MCF 10A (cell line): Measurements from ENCODE around the gene HNRNPL. TPM values are rescaled to one million over a fixed set of nuclear protein-coding genes. Genes with fewer than 3 reads are reported as not detected.

Experiments used
- BruUV-seq: library from RNA; stranded (reverse); fragments of 400-500 nt; replicated peaks from 2 replicates; lab custom pipeline; 2021; lab: Mats Ljungman, UMichigan
- CTCF ChIA-PET: fragments of 300-600 bp; sonication (Branson Sonifier 250); formaldehyde crosslinking; extraction: SDS; loops from one replicate; lab custom pipeline; 2021; ENCODE audit warnings: antibody characterized with exemption, inconsistent platforms; lab: Yijun Ruan, JAX
- POLR2A ChIA-PET: fragments of 300-600, 350-650 bp; sonication (Branson Sonifier 250); formaldehyde crosslinking; extraction: SDS; loops from one replicate; lab custom pipeline; 2020; ENCODE audit warnings: antibody characterized with exemption, inconsistent platforms; lab: Yijun Ruan, JAX
- DNase-seq: peaks from one replicate; pipeline ENCODE4 v3.0.0-alpha.2; 2018; ENCODE audit not compliant: unreplicated experiment
- H3K27ac Mint-ChIP-seq: one replicate; pipeline ENCODE4 v1.8.0; 2022; ENCODE audit warnings: mild to moderate bottlenecking, low read depth, mixed read lengths; ENCODE audit not compliant: unreplicated experiment
- H3K27me3 Mint-ChIP-seq: one replicate; pipeline ENCODE4 v1.8.0; 2022; ENCODE audit warnings: mixed read lengths; ENCODE audit not compliant: insufficient read depth, unreplicated experiment
- H3K36me3 Mint-ChIP-seq: one replicate; pipeline ENCODE4 v1.8.0; 2022; ENCODE audit warnings: mild to moderate bottlenecking, moderate library complexity, mixed read lengths; ENCODE audit not compliant: insufficient read depth, unreplicated experiment
- H3K4me1 Mint-ChIP-seq: one replicate; pipeline ENCODE4 v1.8.0; 2022; ENCODE audit warnings: mixed read lengths; ENCODE audit not compliant: insufficient read depth, unreplicated experiment
- H3K4me3 Mint-ChIP-seq: one replicate; pipeline ENCODE4 v1.8.0; 2022; ENCODE audit warnings: mild to moderate bottlenecking, moderate library complexity, mixed read lengths; ENCODE audit not compliant: unreplicated experiment
- H3K9me3 Mint-ChIP-seq: one replicate; pipeline ENCODE4 v1.8.0; 2022; ENCODE audit warnings: mixed read lengths; ENCODE audit not compliant: unreplicated experiment
- CTCF ChIP-seq: fragments of 200-600 bp; IDR thresholded peaks from one replicate; pipeline ENCODE4 v1.8.0; 2022; ENCODE audit warnings: antibody characterized with exemption, mild to moderate bottlenecking; ENCODE audit not compliant: unreplicated experiment
- intact Hi-C: fragments of 100-400 bp; cut with micrococcal nuclease; formaldehyde crosslinking; loops from 2 replicates; pipeline ENCODE4 v1.14.1; 2022
- total RNA-seq: library from RNA; stranded (reverse); gene quantifications from 2 replicates; pipeline ENCODE4 v1.2.3, GENCODE V29; 2022

Gene HNRNPL
- total RNA-seq, 1 experiment from 2014 or later, result 421 TPM

GRCh38 chr19:38846097-38846496 lies 3.7 kb downstream of the HNRNPL start:
- Mint-ChIP-seq H3K27ac (no peak overlapping the region), H3K4me3 (no peak overlapping the region), H3K9me3 (no peaks in the 10 kb centered on the region), H3K36me3 (peaks cover 88% of the 10 kb centered on the region), H3K27me3 (no peaks in the 10 kb centered on the region), H3K4me1 (peaks cover 27% of the 10 kb centered on the region)
- no peak for DNase-seq
- CTCF ChIA-PET, result interaction anchor here (0.6 kb wide), 2 partner anchors 33 to 77 kb away, joined by 3 read pairs; no protein-coding TSS in a partner anchor
- POLR2A ChIA-PET, result no interaction called here
- intact Hi-C loops, result no loop called here
- TF ChIP-seq CTCF, result no peak
- BruUV-seq, result no TSS peak

- Mint-ChIP-seq H3K4me1 (peaks cover 27% of the 10 kb centered on the region), H3K27ac (peak overlapping the region; percentile 31), H3K27me3 (no peaks in the 10 kb centered on the region), H3K36me3 (peaks cover 94% of the 10 kb centered on the region), H3K9me3 (no peaks in the 10 kb centered on the region), H3K4me3 (no peak overlapping the region)
- no peak for TF ChIP-seq CTCF
- CTCF ChIA-PET, result interaction anchor here (0.6 kb wide), 1 partner anchor 76 kb away, joined by 3 read pairs; no protein-coding TSS in a partner anchor
- intact Hi-C loops, result no loop called here
- DNase-seq, result no peak
- POLR2A ChIA-PET, result no interaction called here
- BruUV-seq, result no TSS peak
Measured at GRCh38 chr19:38845374-38846024, 4.3 kb downstream of the HNRNPL start.

GRCh38 chr19:38844093-38844686 lies 5.6 kb downstream of the HNRNPL start:
- no peaks in the 10 kb centered on the region for H3K27me3 Mint-ChIP-seq
- peaks cover 98% of the 10 kb centered on the region for H3K36me3 Mint-ChIP-seq
- H3K4me1 Mint-ChIP-seq, result peaks cover 33% of the 10 kb centered on the region

More at GRCh38 chr19:38844093-38844686, 5.6 kb downstream of the HNRNPL start:
- no peak for DNase-seq
- ChIA-PET CTCF (interaction anchor here (0.6 to 0.7 kb wide), 3 partner anchors 116 to 300 kb away, joined by 3 read pairs; no protein-coding TSS in a partner anchor), POLR2A (interaction anchor here (0.5 kb wide), 1 partner anchor 159 kb away, joined by 5 read pairs; no protein-coding TSS in a partner anchor)
- no peak for TF ChIP-seq CTCF
- BruUV-seq, result no TSS peak
- intact Hi-C loops, result no loop called here
- Mint-ChIP-seq H3K9me3 (no peaks in the 10 kb centered on the region), H3K4me3 (no peak overlapping the region), H3K27ac (no peak overlapping the region)
